ENCODE measurements around the gene TSHZ2.

The TSHZ2 gene

DNA sequence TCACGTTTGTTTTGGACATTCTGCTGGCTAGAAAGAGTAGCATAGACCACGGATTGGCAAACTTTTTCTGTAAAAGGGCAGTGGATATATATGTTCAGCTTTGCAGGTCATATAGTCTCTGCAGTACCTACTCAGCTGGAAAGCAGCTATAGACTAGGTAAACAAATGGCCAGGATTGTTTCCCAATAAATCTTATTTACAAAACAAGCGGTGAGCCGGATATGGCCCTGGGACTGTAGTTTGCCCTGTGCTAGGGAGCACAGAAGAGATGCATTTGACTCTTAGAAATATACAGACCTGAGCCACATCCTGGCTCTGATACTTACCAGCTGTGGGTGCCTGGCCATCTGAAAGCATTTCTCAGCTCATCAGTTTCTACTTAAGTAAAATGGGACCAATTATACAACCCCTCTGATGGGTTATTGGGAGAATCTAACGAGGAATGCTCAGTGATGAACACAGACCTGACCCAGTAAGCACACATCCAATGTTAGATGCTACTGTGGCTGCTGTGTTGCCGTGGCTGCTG is 120.7 kb downstream of the TSHZ2 start:
- no peak for DNase-seq

DNA sequence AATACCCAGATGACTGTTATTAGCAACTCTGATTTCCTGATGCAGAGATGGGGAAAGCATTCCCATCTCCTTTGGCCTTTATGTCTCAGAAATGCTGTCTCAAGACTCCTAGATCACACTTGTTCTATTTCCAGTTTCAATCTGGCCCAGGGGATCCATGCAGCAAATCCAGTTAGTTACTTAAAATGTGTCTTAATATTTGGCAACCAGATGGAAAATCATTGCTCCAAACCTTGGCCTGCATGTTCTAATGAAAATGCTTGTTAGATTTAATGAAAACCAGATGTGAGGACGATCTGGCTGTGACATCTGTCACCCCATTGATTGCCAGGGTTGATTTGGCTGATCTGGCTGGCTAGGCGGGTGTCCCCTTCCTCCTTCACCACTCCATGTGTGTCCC is 125.2 kb downstream of the TSHZ2 start:
- DNase-seq, result no peak

- no peak for DNase-seq
Measured at GRCh38 chr20:53097791-53098190, 125.6 kb downstream of the TSHZ2 start.

DNA sequence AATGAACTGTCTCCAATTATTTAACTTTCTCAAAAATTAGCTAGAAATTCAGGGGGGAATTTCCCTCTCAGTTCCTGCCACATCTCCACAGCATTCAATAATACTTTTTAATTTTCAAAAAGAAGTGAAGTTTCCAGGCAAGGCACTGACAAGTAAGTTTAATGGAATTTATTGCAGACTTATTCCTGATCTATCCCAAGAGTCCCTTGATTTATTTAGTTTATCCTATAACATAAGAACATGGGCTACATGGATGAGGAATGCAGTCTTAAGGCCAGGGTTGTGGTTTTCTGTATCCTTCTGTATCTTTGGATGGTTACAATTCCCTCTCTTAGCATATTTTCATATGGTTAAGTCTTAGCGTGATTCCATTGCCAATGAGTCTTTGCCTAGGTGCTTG is 126.5 kb downstream of the TSHZ2 start:
- DNase-seq, result no peak

- DNase-seq, result no peak
Measured at GRCh38 chr20:53099856-53100255, 127.7 kb downstream of the TSHZ2 start.

- no peak for DNase-seq
Measured at GRCh38 chr20:53100476-53100911, 128.3 kb downstream of the TSHZ2 start.

DNA sequence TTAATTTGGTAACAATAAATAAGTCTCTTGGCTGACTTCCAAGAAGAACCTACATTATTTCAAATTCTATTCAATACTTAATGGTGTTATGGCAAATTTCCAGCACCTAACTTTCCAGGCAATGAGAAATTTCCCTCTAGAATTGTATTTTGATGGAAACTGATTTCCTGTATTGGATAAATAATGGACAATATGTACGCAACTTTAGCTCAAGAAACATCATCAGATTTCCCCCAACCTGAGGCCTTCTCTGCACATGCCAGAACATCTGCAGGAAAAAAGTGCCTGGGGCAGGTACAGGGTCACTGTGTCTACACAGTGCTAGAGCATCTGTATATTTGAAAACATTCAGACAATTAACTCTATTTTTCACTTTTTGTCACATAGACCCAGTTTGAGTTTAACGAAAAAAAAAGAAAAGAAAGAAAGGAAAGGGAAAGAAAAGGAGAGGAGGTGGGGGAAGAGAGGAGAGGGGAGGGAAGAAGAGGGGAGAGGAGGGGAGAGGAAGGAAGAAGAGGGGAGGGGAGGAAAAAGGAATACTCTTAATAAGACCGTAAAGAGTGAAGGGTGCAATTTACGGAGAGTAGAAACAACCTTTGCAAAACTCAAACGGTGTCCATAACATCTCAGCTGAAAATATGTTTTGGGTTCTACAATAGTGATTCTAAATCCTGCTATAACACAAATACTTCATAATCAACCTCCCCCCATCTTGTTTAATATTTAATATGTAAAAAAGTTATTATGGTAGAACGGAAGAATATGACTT is 130.0 kb downstream of the TSHZ2 start:
- DNase-seq, result no peak

DNA sequence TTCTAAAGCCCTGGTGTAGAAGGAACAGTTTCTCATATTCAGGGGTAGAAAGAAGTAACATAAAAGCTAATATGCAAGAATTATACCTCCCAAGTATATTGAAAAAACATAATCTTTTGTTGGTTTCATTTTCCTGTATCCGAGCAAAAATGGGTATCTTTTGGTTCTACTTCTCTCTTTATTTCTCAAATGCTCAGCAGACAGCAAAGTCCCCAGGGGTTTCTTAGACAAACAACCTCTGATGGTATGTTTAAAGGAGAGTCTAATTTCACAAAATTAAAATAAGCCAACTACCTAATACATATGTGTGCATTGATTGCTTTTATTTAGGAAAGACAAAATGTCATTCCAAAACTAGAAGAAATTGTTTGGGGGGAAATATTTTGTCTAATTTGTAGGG is 131.0 kb downstream of the TSHZ2 start:
- no peak for DNase-seq

DNA sequence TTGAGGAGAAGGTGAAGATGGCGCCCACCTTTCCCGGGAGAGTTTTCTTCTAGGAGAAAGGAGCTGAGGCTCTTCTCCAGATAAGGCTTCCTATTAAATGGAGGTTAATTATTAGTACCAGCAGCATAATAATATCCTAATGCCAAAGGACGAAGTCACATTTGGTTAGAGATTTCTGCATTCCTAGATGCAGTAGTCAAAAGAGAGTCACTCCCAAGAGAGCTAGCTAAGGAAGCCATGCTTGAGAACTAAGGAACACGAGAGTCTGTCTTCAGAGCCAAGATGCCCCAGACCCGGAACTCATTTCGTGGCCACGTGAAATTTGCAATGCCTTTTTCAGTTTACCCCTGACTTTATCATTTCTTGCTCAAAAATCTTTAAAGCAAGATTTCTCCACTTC is 132.7 kb downstream of the TSHZ2 start:
- DNase-seq, result no peak

DNA sequence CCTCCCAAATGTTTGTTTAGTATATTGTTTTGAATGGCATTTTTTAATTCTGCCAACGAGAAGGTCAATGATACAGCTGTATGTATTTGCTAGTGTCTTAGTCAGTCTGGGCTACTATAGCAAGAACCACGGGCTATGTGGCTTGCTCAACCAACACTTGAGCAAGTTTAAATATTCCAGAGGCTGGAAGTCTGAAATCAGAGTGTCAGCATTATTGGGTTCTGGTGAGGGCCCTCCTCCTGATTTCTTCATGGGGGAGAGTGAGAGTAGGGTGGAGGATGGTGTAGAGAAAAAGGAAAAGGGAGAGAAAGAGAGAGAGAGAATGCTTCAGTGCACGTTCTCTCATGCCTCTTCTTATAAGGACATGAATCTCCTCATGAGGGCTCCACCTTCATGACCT is 144.6 kb downstream of the TSHZ2 start:
- no peak for DNase-seq

- DNase-seq, result no peak
Measured at GRCh38 chr20:53122853-53123252, 150.7 kb downstream of the TSHZ2 start.

DNA sequence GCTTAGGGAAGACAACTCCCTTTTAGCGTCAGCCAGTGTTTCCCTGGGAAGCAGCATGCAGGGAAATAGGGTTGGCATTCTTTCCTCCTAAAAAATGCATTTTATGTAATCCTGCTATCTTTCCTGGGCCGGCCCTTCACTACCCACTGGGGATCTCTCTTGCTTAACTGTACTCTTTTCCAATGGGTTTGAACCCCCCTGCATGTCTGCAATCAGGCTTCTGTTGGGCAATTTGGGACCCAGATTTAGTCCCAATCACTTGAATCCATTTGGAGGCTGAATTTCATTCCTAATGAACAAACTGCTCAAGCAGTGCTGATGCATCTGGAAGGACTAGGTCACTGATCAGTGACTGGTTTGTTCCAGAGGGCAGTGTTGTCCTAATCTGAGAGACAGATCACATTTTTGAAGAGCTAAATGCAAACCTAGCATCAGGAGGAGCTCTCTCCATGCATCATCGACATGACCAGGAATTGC is 152.0 kb downstream of the TSHZ2 start:
- no peak for DNase-seq

DNA sequence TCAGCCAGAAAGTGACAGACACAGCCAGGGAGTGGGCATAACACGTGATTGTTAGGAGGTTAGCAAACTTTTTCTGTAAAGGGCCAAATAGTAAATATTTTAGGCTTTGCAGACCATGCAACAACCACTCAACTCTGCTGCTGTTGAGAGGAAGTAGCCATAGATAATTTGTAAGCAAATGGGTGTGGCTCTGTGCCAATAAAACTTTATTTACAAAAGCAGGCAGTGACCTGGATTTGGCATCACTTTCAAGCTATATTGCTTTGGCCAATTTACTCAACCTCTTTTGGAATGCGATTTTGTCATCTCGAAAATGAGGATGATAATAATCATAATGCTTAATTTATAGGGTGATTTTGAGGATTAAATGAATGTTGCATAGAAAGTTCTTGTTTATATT is 152.6 kb downstream of the TSHZ2 start:
- peak; percentile 8 for DNase-seq

DNA sequence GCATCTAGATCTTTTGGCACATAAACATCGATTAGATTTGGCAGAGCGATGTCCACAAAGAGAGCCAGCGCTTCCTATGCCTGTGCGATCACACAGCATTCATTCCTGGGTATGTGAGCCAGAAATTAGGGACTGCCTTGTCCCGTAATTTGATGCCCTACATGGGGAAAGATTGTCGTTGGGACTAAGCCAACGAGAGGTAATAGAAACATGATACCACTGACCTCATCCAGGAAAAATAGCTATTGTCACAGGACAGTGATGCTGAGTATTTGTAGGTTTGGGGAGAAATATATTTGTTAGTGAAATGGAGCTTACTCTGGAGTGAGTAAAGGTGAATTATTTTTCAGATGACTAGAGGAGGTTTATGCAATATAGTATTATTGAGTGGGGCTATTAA is 154.0 kb downstream of the TSHZ2 start:
- DNase-seq, result peak; percentile 6

DNA sequence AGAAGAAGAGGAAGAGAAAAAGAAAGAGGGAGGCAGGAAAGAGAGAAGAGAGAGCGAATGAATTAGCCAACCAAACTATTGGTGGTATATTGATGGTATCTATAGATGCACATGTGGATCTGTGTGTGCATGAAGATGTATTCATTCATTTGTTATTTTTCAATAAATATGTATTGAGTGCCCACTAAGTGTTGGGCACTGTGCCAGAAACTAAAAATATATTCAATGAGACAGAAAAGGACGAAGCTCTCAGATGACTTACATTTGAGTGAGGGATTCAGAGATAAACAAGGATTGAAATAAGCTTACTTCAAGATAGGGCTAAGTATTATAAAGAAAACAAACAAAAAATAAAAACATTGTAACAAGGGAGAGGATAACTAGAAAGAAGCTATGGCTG is 154.9 kb downstream of the TSHZ2 start:
- no peak for DNase-seq

GRCh38 chr20:53128004-53128403 is 155.8 kb downstream of the TSHZ2 start:
- DNase-seq, result no peak

DNA sequence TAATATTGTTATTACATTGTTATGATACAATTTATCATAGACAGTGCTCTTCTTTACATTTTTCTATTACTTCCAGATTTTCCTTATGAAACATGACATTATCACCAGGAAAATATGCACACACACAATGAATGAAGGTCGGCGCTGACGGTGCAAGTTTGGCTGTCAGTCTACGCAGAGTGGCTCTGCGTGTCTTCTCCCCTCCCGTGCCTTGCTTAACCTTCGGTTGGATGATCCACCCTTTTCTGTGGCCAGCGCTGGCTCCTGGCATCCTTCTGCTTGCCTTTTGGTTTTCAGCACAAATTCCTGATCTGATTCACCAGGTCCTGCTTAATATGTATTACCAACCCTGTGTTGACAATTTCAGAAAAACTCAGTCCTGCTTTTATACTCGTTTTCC is 157.4 kb downstream of the TSHZ2 start:
- no peak for DNase-seq

- no peak for DNase-seq
Measured at GRCh38 chr20:53130795-53131194, 158.6 kb downstream of the TSHZ2 start.

DNA sequence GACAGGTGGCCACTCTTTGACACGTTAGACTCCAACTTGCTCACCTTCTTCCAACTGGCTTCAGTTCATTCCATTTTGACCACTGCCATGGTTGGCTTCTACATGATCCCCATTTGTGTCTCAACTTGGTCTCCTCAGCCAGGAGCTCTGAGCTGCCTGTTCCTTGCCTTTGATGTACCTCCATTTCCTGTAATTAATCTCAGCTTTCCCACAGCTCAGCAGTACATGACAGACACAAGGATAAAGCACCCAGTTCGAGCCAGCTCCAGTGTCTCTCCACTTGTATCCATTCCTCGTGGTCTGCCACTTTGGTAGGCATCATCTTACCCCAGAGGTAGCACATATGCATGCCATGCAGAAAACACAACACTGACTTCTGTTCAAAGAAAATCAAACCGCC is 161.0 kb downstream of the TSHZ2 start:
- no peak for DNase-seq

- DNase-seq, result no peak
Measured at GRCh38 chr20:53133628-53134027, 161.5 kb downstream of the TSHZ2 start.

- DNase-seq, result no peak
Measured at GRCh38 chr20:53136473-53136872, 164.3 kb downstream of the TSHZ2 start.

- DNase-seq, result no peak
Measured at GRCh38 chr20:53138454-53139262, 166.5 kb downstream of the TSHZ2 start.

DNA sequence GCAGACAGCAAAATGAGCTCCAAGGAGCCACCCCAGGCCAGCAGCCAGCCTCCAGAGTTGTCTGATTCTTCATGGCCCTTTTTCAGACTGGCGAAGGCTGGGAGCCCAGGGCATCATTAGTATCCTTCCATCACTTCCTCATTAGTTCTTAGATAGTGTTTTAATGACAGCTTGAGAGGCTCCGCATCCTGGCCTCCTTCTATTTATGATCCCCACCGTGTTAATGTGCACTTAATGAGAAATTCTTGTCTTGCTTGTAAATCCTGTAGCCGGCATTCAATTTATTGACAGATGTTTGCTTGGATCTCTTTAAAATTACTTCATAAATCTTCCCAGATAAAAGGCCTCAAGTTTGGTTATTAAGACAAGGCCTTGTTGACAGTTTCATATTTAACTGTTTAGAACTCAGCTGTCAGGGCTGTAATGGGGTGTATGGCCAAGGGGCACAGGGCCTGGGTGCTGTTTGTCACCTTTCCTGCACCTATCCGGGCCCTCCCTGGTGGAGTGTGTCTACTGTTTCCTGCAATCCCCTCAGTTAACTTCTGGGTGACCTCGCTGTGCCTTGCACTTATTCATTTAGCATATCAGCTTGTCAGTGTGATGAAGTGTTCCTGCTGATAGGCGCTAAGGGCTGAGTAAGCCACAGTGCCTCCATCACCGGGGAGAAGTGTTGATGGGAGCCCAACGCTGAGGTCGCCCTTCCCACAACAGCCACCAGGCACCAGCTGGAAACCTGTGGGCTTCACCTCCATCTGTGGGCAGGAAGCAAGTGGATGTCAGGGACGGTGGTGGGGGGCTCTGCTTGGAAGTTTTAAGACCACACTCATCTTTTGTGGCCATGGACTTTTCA is 169.3 kb downstream of the TSHZ2 start:
- no peak for DNase-seq
